GM18868 (cell line): ENCODE results near the gene MYH10.
A peak's percentile ranks its signal among the peaks of the same experiment; 100 is the strongest.

ENCODE experiments used
- ATAC-seq: cut with Tn5 transposase; IDR thresholded peaks from one replicate; pipeline ENCODE4 v1.9.1; 2021; ENCODE audit warnings: mild to moderate bottlenecking, moderate library complexity; ENCODE audit not compliant: unreplicated experiment

MYH10 gene

GRCh38 chr17:8649157-8650118 is 18.9 kb upstream of the MYH10 start:
- no peak for ATAC-seq

GRCh38 chr17:8647956-8648355 is 17.4 kb upstream of the MYH10 start:
- no peak for ATAC-seq

- ATAC-seq: no peak
Observed at GRCh38 chr17:8647202-8647601, 16.7 kb upstream of the MYH10 start.

GRCh38 chr17:8644507-8644902 is 14.0 kb upstream of the MYH10 start:
- no peak for ATAC-seq

GRCh38 chr17:8643855-8644506 is 13.5 kb upstream of the MYH10 start:
- ATAC-seq: no peak

GRCh38 chr17:8639709-8640108 is 9.2 kb upstream of the MYH10 start:
- no peak for ATAC-seq

- no peak for ATAC-seq
Observed at GRCh38 chr17:8632061-8632460, 1.5 kb upstream of the MYH10 start.

- no peak for ATAC-seq
Observed at GRCh38 chr17:8631554-8631877, 991 bp upstream of the MYH10 start.

GRCh38 chr17:8630802-8631553 is 453 bp upstream of the MYH10 start:
- ATAC-seq: peak; percentile 93

- no peak for ATAC-seq
Observed at GRCh38 chr17:8629371-8630226, 926 bp downstream of the MYH10 start.

GRCh38 chr17:8628609-8629169 is 1.8 kb downstream of the MYH10 start:
- no peak for ATAC-seq

- ATAC-seq: no peak
Observed at GRCh38 chr17:8628172-8628571, 2.4 kb downstream of the MYH10 start.

GRCh38 chr17:8623591-8623990 is 6.9 kb downstream of the MYH10 start:
- no peak for ATAC-seq

- ATAC-seq: no peak
Observed at GRCh38 chr17:8622191-8622590, 8.3 kb downstream of the MYH10 start.

GRCh38 chr17:8621585-8621984 is 8.9 kb downstream of the MYH10 start:
- ATAC-seq: no peak

- ATAC-seq: no peak
Observed at GRCh38 chr17:8619294-8619693, 11.2 kb downstream of the MYH10 start.

- no peak for ATAC-seq
Observed at GRCh38 chr17:8618825-8619224, 11.7 kb downstream of the MYH10 start.

- no peak for ATAC-seq
Observed at GRCh38 chr17:8614988-8615387, 15.5 kb downstream of the MYH10 start.

- no peak for ATAC-seq
Observed at GRCh38 chr17:8611619-8612298, 18.8 kb downstream of the MYH10 start.

GRCh38 chr17:8611137-8611536 is 19.4 kb downstream of the MYH10 start:
- ATAC-seq: no peak
